HL-60 (cell line): Measurements from ENCODE around the gene SECISBP2L.

Experiments
- DNase-seq, 2 experiments: peaks; one replicate each; pipeline ENCODE4 v3.0.0-alpha.2; 2010 to 2020; ENCODE audit warnings: low read depth in 1 of 2, low spot score in 1 of 2
- H3K27ac ChIP-seq: fragments of 250-450 bp; sonication (Bioruptor Pico); replicated peaks from 2 replicates; pipeline ENCODE4 v1.5.1; 2020; ENCODE audit warnings: mild to moderate bottlenecking, moderate library complexity
- H3K27me3 ChIP-seq: fragments of 250-450 bp; sonication (Bioruptor Pico); 2 replicates; pipeline ENCODE4 v1.5.1; 2021; ENCODE audit warnings: mild to moderate bottlenecking, moderate library complexity; ENCODE audit not compliant: insufficient read depth, poor library complexity, severe bottlenecking
- H3K4me3 ChIP-seq: replicated peaks from 2 replicates; pipeline ENCODE4 v1.5.1; 2011; ENCODE audit warnings: mild to moderate bottlenecking, control low read depth, low read length; ENCODE audit not compliant: insufficient read depth
- GABPA ChIP-seq: IDR thresholded peaks from 2 replicates; pipeline ENCODE4 v1.6.1; 2012; ENCODE audit warnings: low read depth
- POLR2AphosphoS5 ChIP-seq: IDR thresholded peaks from 2 replicates; pipeline ENCODE4 v1.6.1; 2012; ENCODE audit warnings: low read depth
- REST ChIP-seq: IDR thresholded peaks from 2 replicates; pipeline ENCODE4 v1.6.1; 2012; ENCODE audit warnings: low read depth; ENCODE audit not compliant: insufficient replicate concordance
- SPI1 ChIP-seq: IDR thresholded peaks from 2 replicates; pipeline ENCODE4 v1.6.1; 2012; ENCODE audit warnings: low read depth, mild to moderate bottlenecking, borderline replicate concordance
- long read RNA-seq: library from polyadenylated mRNA; unstranded; transcript quantifications from one replicate; pipeline ENCODE4 v2.0.0, GENCODE V29; 2020
- TF ChIP-seq, protein P1 (sequence below): IDR thresholded peaks from one replicate; pipeline ENCODE4 v1.5.1; 2011; ENCODE audit warnings: low read length, control low read depth, inconsistent platforms; ENCODE audit not compliant: insufficient read depth

The SECISBP2L gene, protein sequence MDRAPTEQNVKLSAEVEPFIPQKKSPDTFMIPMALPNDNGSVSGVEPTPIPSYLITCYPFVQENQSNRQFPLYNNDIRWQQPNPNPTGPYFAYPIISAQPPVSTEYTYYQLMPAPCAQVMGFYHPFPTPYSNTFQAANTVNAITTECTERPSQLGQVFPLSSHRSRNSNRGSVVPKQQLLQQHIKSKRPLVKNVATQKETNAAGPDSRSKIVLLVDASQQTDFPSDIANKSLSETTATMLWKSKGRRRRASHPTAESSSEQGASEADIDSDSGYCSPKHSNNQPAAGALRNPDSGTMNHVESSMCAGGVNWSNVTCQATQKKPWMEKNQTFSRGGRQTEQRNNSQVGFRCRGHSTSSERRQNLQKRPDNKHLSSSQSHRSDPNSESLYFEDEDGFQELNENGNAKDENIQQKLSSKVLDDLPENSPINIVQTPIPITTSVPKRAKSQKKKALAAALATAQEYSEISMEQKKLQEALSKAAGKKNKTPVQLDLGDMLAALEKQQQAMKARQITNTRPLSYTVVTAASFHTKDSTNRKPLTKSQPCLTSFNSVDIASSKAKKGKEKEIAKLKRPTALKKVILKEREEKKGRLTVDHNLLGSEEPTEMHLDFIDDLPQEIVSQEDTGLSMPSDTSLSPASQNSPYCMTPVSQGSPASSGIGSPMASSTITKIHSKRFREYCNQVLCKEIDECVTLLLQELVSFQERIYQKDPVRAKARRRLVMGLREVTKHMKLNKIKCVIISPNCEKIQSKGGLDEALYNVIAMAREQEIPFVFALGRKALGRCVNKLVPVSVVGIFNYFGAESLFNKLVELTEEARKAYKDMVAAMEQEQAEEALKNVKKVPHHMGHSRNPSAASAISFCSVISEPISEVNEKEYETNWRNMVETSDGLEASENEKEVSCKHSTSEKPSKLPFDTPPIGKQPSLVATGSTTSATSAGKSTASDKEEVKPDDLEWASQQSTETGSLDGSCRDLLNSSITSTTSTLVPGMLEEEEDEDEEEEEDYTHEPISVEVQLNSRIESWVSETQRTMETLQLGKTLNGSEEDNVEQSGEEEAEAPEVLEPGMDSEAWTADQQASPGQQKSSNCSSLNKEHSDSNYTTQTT
- long read RNA-seq, full-length matches to known transcripts = 3 of 71 reads
- long read RNA-seq, partial matches to known transcripts = 59 of 71 reads
- long read RNA-seq, other reads (novel, unspliced or antisense) = 9 of 71 reads

GRCh38 chr15:49046220-49047102 is at the start of gene SECISBP2L:
SECISBP2L (minus strand) TSS chr15:49046446; CDS start chr15:49046299, 147 bp downstream.
- peak within 1 kb of the TSS; percentile 89 for H3K4me3 ChIP-seq
- peak; percentile 85 to 96 for DNase-seq
- TF ChIP-seq POLR2AphosphoS5 (peak; percentile 73; the same call in 1 of the 2 replicates), REST (peak; percentile 36), SPI1 (no peak; the same call in 1 of the 2 replicates), GABPA (no peak)
- TF ChIP-seq, protein P1, sequence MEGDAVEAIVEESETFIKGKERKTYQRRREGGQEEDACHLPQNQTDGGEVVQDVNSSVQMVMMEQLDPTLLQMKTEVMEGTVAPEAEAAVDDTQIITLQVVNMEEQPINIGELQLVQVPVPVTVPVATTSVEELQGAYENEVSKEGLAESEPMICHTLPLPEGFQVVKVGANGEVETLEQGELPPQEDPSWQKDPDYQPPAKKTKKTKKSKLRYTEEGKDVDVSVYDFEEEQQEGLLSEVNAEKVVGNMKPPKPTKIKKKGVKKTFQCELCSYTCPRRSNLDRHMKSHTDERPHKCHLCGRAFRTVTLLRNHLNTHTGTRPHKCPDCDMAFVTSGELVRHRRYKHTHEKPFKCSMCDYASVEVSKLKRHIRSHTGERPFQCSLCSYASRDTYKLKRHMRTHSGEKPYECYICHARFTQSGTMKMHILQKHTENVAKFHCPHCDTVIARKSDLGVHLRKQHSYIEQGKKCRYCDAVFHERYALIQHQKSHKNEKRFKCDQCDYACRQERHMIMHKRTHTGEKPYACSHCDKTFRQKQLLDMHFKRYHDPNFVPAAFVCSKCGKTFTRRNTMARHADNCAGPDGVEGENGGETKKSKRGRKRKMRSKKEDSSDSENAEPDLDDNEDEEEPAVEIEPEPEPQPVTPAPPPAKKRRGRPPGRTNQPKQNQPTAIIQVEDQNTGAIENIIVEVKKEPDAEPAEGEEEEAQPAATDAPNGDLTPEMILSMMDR = peak; percentile 0
- H3K27ac ChIP-seq = peak within 1 kb of the TSS; percentile 65
- no peaks in the 10 kb centered on the region for H3K27me3 ChIP-seq

DNA sequence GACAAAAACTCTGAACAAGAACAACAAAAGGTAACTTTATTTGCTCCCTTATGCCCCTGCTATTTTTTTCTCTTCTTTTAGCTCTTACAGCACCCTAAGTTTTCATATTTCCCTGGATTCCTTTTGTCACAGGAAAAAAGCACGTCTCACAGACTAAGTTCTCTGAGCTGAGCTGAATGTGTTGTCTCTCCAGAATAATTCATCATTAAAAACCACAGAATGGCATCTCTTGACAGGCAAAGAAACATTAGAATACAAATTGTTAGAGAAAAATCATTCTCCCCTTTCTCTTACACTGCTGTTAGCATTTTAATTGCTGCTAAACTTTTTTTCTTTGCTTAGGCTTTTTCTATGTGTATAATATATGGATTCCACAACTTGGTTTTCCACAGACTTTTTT is 48.7 kb upstream of the SECISBP2L start:
- Histone ChIP-seq H3K4me3 (no peak overlapping the region), H3K27ac (no peak overlapping the region), H3K27me3 (no peaks in the 10 kb centered on the region)
- TF ChIP-seq, protein P1 = no peak
- TF ChIP-seq SPI1 (no peak), POLR2AphosphoS5 (no peak), GABPA (no peak), REST (no peak)
- no peak for DNase-seq
